GM21619 (cell line): ENCODE measurements around the gene NRIP3.

Experiments
- ATAC-seq: cut with Tn5 transposase; IDR thresholded peaks from one replicate; pipeline ENCODE4 v1.9.1; 2021; ENCODE audit not compliant: unreplicated experiment

The NRIP3 gene

DNA sequence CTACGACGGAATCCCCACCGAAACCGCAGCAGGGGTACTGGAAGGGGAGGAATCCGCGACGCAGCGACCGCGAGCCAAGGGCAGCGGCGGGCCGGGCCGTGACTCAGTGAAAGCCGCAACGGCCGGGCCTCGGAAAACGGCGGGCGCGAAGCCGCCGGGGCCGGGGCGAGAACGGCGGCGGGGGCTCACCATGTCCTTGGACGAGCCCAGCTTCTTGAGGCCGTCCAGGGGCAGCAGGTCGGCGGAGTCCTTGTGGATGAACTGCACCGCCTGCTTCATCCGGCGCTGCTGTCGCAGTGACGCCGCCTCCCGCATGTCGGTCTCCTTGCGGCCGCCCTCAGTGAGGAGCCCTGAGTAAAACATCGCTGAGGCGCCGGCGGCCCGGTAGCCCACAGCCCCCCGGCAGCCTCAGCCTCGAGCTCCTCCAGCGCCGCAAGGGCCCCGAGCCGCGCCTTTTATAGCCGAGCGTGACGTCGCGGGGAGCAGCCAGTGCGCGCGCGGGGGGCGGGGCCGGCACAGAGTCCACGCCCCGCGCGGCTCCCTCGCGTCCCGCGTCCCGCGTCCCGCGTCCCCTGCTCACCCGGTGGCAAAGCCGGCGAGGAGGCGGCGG lies at the start of gene NRIP3:
NRIP3 (minus strand) TSS at position 429 of the 610 bp plus-strand sequence; CDS start at position 363, 66 bp downstream.
- ATAC-seq: no peak

DNA sequence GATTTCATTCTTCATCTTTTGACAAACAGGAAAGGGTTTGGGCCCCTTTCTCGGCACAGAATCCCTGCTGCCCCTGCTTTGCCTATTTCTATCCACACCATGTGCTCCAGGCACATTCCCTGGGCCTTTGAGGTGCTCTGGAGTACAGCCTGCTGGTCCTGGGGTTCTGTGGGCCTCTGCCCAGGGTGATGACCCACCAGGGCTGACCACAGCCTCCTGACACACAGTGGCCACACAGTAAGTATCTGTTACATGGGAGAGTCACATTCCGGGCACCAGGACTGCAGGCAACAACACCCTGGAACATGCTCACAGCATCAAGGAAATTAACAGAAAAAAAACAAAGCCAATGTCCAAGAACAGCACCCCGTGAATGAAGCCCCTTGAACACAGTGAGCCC lies 48.5 kb upstream of the NRIP3 start:
- no peak for ATAC-seq

DNA sequence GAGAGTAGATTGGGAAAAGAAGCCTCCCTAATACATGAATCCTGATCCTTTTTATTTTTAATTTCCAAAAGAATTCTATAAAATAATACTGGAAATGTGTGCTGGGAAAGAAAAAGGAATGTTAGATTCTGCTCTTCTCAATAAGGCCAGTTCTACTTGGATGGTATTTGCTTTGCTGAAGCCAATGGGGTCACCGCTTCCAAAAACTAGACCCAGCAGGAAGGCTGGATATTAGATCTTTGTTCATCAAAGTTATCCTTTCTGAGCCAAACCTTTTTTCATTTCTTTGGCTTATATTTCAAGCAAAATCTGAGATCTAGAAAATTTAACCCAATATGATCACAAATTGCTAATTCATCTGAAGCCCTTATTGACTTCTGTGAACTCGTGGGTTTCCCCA lies 46.2 kb upstream of the NRIP3 start:
- ATAC-seq: no peak

GRCh38 chr11:9047964-9048523 lies 44.2 kb upstream of the NRIP3 start:
- ATAC-seq: no peak

GRCh38 chr11:9046481-9046880 lies 42.7 kb upstream of the NRIP3 start:
- no peak for ATAC-seq

- no peak for ATAC-seq
Measured at GRCh38 chr11:9042488-9042887, 38.7 kb upstream of the NRIP3 start.

DNA sequence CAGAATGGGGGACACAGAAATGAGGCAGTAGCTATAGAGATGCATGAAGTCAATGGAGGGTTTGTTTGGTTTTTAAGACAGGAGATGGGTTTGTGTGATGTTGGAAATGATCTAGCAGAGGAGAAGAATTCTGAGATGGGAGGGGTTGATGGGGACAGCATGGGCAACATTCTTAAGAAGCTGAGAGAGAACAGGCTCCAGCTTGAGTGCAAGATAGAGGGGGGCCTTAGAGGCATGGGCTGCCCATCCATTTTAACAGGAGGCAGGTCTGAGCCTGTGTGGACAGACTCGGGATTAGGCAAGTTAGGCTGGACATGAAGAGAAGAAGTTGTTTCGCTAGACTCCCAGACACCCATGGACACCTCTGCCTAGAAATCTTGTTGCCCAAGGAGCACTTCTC lies 37.9 kb upstream of the NRIP3 start:
- ATAC-seq: no peak

DNA sequence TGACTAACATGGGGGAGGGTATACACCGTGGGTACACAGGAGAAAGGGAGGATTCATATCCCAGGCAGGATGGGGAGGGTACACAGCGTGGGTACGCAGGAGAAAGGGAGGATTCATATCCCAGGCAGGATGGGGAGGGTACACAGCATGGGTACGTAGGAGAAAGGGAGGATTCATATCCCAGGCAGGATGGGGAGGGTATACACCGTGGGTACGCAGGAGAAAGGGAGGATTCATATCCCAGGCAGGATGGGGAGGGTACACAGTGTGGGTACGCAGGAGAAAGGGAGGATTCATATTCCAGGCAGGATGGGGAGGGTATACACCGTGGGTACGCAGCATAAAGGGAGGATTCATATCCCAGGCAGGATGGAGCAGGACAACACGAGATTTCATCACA lies 36.6 kb upstream of the NRIP3 start:
- no peak for ATAC-seq

DNA sequence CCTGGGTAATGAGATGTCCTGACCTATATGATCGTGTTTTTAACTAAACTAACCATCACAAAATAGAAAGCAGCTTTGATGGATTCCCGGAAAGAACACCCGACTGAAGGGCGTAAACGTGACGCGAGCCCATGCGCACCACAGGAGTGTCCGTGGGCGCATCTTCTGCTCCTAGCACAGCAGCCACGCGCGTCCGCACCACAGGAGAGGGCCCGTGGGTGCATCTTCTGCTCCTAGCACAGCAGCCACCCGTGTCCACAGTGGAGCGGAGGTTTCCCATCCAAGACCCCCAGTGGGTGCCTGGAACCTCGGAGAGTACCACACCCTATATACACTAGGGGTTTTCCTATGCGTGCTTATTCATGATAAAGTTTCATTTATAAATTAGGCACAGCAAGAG lies 36.1 kb upstream of the NRIP3 start:
- ATAC-seq: no peak

DNA sequence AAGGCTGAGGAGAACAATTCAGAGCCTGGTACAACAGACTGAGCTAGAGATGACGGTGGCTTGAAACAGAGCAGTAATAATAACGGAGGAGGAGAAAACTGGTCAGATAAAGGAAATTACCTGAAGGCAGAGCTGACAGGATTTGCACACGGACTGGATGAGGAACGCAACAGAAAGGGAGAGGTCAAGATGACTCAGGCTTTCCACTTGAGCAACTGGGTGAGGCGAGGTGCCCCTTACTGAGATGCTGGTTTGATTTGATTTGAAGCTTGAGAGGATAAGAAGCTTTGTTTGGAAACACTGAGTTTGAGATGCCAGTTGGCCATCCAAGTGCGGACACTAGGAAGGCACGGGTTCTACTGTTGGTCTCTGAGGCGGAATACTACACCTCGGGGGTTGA lies 35.4 kb upstream of the NRIP3 start:
- no peak for ATAC-seq

DNA sequence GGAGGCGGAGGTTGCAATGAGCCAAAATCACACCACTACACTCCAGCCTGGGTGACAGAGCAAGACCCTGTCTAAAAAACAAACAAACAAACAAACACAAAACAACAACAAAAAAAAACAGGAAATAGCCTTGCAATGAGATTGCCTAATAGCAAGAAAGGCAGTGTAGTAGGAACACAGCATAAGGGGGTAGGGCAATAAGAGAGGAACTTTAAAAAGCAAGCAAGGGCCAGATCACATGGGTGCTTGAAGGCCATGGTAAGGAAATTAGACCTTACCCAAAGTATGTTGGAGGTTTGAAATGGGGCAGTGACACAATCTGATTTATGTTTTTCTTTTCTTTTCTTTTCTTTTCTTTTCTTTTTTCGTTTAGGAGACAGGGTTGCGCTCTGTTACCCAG lies 34.7 kb upstream of the NRIP3 start:
- no peak for ATAC-seq

DNA sequence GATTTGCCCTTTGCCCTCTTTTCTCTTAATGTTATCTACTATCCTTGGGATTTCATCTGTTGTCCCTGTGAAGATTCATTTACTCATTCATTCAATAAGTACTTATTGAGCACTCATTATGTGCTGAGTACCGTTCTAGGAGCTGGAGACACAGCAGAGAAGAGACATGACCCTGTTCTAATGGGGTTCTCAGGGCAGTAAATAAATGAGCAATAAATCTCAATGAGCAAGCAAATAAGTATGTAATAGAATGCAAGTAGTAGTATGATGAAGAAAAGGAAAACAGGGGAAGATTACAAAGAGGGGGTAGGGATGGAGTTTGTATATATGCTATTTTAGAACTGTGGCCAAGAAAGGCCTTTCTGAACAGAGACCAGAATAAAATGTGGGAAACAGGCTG lies 34.2 kb upstream of the NRIP3 start:
- no peak for ATAC-seq

DNA sequence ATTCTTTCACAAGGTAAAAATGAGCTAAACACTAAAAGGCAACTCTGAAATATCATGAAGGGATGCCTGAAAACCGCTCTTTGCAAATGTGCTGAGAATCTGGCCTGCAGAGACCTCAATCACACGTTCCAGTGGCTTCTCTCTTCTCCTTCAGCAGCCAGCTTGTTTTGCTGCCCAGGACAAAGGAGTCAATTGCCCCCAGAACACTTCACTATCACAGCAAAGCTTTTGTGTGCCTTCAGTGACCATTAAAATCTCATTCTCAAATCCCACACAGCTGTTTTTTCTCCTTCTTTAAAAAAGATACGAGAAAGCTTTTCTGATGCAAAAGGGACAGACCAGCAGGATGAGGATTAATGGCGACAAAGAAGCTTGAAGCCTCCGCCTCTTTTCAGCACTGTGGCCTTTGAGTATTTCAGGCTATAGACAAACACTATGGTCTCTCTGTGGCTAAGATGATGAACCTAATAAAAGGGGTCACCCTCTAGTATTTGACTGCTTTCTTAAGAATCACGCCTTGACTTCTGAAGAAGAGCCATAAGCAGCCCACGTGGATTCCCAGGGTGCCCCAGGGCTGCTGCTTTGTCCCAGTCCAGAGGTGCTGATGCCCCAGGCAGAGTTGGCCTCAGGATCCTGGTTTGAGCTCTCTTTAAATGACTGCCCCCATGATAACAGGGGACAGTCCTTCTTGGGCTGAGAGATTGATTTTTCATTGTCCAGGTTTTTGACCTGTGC lies 33.4 kb upstream of the NRIP3 start:
- ATAC-seq: no peak

GRCh38 chr11:9030601-9031000 lies 26.8 kb upstream of the NRIP3 start:
- no peak for ATAC-seq

- no peak for ATAC-seq
Measured at GRCh38 chr11:9029422-9029821, 25.6 kb upstream of the NRIP3 start.

DNA sequence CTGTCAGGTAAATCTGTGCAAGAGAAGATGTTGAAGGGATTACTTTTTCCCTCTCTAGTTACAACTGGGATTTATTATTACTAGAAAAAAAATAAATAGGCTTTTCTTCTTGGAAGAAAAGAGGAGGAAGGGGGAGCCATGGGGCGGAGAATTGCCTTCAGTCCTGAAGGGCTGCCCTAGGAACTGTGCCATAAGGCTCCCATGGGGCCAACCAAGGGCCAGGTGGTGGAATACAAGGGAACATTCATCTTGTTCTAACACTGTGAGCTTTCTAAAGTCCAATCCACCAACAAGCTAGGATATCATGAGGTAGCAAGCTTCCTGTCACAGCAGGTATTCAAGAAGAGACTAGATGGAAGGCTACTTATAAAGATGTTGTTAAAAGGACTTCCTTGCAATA lies 24.8 kb upstream of the NRIP3 start:
- no peak for ATAC-seq

DNA sequence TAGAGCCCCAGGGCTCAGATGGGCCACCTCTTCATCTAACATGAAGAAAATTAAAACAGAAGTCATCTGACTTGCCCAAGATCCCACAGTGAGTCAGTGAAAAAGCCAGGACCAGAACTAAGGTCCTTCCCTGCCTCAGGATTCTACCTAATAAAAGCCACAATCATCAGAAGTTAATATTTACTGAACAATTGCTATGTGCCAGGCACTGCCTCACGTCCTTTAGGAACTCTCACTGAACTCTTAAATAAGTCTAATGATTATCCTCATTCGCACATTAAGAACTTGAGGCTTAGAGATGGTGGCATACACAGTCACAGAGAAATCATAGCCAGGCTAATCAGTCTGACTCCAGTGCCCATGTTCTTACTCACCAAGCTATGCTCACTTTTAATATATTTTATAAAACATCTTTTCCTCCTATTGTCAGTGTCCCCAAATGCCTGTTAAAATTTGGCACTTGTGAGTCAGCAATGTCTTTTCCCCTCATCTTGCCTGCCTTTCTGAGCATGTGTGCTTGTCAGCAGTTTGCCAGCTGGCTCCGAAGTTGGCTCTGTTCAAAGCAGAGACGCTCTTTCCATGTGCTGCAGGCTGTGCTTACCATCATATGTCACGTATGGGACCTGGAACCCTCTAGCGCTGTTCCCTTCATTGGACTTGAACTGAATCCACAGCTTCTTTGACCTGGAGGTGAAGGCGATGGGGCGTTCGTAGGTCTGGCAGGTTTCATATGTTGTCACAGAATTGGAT lies 21.5 kb upstream of the NRIP3 start:
- no peak for ATAC-seq

GRCh38 chr11:9022961-9023680 lies 19.3 kb upstream of the NRIP3 start:
- ATAC-seq: no peak

DNA sequence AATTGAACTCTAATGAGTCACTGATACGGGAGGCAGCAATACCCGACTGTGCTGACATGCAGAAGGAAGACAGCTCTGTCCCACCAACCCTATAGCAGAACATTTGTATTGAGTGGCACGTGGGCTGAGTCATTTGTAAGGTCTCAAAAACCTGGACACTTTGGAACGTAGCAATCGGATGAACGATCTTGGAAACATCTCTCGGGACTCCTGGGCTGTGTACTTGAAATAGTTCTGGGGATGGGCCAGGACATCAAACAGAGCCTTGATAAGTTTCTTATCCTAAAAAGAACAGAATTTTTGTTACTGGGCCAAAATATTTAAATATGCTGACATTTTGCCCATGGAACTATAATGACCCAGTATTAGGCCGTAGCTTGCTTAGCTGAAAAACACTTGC lies 17.1 kb upstream of the NRIP3 start:
- ATAC-seq: no peak

- ATAC-seq: no peak
Measured at GRCh38 chr11:9019861-9020260, 16.1 kb upstream of the NRIP3 start.

DNA sequence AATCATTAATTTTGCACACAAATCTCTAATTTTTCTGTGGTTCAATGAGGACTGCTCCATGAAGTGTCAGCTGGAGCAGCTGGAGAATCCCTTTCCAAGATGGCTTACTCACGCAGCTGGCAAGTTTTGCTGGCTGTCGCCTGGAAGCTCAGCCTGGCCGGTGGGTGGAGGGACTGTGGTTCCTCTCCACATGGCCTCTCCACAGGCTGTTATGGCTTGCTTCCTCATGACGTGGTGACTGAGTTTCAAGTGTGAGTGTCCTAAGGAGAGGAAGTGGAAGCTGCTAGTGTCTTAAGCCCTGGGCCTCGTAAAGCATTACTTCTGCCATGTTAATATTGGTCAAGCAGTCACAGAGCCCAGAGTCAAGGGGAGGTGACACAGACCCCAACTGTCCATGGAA lies 14.0 kb upstream of the NRIP3 start:
- ATAC-seq: no peak
